Inferior parietal cortex (tissue), 1 donor: ENCODE measurements around the gene CCN5.
"Not testable (repeated sequence)": the region's sequence is repeated elsewhere in the genome, so short reads cannot be mapped to it uniquely, and the experiment has no call there.

ENCODE experiments used
- DNase-seq: peaks from one replicate; pipeline ENCODE4 v3.0.0-alpha.2; 2016; ENCODE audit errors: extremely low spot score

Gene CCN5, protein sequence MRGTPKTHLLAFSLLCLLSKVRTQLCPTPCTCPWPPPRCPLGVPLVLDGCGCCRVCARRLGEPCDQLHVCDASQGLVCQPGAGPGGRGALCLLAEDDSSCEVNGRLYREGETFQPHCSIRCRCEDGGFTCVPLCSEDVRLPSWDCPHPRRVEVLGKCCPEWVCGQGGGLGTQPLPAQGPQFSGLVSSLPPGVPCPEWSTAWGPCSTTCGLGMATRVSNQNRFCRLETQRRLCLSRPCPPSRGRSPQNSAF

DNA sequence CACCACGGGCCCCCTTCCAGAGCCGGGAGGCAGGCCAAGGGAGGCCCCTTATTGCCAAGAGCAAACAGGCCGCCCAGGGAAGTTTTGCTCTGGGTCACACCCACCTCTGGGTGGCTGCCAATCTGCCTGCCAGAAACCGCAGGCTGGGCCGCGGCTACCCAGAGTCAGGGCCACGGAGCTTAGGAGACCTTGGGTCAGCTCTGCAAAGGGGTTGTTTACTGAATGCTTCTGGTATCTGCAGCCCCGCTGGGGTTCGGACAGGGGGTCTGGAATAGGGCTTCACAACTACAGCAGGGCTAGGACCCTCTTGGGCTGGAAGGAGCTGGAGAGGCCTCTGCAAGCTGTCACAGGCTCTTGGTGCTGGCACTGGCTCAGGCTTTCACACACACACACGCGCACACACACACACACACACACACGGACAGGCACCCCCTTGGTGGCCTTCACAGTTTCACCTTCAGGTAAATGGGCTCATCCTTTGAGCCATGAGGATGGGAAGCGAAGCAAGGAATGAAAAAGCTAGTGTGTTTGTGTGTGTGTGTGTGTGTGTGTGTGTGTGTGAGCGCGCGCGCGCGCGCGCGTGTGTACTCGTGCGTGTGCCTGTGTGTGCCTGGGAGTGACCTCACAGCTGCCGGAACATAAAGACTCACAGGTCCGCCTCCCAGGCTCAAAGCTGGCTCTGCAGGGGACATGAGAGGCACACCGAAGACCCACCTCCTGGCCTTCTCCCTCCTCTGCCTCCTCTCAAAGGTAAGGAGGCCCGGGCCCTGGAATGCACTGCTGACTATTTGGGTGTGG lies at the start of gene CCN5:
Gene CCN5, plus strand, starts transcription at position 669 of the 798 bp plus-strand sequence. Its CDS starts 22 bp downstream, at position 691.
- DNase-seq: peak; percentile 45

DNA sequence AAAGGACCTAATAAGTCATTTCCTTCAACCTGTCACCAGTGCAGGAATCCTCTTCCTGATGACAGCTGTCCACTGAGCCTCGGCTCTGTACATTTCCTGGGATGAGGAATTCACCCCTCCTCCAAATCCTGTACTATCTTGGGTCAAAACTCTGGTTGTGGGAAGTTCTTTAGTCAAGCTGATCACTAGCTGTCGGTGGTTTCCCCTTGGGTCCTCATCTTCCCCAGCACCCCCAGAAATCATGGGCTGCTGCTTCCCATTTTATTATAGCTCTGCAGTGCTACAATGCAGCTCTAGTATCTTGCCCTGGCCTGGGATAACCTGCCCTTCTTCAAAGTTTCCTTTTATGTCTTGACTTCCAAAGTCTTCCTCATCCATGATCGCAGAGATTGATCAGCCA lies 49.1 kb upstream of the CCN5 start:
- no peak for DNase-seq

DNA sequence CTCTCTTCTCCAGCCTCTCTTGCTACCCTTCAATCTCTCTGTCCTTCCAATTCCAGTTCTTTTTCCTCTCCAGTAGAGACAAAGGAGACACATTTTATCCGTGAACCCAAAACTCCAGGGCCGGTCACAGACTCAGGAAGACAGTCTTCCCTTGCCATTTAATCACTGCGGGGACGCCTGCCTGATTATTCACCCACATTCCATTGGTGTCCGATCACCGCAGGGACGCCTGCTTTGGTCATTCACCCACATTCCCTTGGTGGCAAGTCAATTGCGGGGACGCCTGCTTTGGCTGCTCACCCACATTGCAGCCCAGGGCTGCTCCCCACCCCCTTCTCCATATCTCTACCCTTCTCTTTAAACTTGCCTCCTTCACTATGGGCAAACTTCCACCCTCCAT lies 44.3 kb upstream of the CCN5 start:
- not testable (repeated sequence) for DNase-seq

DNA sequence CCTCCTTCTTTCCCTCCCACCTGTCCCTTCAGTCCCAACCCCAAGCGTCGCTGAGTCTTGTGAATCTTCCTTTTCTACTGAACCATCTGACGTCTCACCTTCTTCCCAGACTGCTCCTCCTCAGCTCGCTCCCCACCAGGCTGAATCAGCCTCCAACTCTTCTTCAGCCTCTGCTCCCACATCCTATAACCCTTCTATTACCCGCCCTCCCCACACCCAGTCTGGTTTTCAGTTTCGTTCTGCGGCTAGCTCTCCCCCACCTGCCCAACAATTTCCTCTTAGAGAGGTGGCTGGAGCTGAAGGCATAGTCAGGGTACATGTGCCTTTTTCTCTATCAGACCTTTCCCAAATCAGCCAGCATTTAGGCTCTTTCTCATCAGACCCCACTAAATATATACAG lies 43.6 kb upstream of the CCN5 start:
- not testable (repeated sequence) for DNase-seq

DNA sequence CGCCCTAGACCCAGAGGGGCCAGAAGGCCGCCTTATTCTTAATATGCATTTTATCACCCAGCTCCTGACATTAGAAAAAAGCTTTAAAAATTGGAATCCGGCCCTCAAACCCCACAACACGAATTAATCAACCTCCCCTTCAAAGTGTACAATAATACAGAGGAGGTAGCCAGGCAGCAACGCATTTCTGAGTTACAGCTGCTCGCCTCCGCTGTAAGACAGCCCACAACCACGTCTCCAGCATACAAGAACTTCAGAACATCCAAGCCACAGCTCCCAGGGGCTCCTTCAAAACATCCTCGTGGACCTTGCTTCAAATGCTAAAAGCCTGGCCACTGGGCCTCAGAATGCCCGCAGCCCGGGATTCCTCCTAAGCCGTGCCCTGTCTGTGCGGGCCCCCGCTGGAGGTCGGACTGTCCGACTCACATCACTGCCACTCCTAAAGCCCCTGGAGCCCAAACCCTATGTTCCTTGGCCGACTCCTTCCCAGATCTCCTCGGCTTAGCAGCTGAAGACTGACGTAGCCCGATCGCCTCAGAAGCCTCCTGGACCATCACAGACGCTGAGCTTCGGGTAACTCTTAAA lies 42.8 kb upstream of the CCN5 start:
- not testable (repeated sequence) for DNase-seq

DNA sequence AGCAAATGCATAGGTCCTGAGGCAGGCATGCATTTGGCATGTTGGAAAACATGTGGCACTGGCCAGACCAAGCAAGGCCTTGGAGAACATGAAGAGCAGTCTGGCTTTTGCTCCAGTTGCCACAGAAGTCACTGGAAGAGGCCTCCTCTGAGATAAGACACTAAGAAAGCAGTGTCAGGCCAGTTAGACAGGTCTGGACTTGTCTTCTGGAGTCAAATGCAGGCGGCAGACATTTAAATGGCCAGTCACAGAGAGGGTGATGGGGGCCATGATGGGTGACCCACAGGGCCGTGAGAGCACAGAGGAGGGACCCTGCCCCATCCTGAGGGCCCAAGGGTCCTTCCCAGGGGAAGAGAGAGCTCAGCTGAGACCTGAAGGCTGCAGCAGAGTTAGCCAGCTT lies 36.9 kb upstream of the CCN5 start:
- no peak for DNase-seq

DNA sequence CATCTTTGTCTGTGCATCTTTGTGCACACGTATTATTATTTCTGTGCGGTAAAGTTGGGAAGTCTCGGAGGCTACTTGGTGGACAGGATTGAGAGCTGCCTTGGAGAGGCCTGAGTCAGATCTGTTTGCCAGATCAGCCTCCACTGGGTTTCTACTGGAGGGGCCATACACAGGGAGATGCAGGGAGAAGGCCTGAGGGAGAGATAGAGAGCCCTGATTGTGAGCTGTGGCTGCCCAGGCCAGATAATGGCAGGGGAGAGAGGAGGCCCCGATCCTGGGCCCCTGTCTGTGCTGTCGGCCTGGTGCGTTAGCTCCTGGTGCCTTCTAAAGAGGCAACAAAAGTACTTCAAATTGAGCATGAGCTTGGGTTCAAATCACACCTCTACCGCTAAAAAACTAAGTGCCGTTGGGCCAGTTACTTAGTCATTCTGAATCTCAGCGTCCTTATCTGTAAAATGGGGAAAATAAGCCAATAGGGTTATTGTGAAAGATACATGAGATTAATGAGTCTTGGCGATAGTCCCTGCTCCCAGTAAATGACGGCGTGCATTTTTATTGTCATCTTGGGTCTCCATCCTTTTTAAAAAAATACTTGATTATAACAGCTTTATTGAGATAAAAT lies 36.1 kb upstream of the CCN5 start:
- no peak for DNase-seq

DNA sequence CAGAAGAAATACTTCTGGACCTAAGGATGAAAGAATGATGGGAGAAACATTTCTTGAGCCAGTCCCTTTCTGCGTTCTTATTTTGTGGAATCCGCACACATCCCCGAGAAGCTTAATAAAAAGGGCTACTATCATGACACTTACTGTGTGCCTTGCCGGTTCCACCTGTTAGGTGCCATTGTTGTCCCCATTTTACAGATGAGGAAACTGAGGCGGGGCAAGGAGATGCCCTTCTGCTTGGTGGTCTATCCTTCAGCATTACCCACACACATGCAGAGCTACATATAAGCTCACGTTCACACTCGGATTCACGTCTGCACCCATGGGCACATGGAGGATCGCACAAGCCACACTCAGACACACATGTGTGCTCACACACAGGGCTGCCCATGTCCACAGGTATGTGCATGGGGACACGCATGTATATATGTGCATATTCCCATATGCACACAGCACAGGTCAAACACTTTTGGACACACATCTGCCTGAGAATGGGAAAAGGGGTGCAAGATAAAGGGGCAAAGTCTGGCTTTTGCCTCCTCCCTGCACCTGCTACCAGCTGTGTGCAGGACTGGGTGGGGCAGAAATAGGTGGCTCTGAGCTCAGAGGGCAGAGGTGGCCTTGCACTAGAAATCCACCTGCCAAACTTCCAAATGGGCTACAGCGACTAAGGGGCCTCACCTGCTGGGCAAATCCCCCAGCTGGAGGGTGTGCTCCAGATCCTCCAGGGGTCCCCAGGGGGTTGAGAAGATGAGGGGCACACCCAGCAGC lies 33.2 kb upstream of the CCN5 start:
- DNase-seq: no peak

DNA sequence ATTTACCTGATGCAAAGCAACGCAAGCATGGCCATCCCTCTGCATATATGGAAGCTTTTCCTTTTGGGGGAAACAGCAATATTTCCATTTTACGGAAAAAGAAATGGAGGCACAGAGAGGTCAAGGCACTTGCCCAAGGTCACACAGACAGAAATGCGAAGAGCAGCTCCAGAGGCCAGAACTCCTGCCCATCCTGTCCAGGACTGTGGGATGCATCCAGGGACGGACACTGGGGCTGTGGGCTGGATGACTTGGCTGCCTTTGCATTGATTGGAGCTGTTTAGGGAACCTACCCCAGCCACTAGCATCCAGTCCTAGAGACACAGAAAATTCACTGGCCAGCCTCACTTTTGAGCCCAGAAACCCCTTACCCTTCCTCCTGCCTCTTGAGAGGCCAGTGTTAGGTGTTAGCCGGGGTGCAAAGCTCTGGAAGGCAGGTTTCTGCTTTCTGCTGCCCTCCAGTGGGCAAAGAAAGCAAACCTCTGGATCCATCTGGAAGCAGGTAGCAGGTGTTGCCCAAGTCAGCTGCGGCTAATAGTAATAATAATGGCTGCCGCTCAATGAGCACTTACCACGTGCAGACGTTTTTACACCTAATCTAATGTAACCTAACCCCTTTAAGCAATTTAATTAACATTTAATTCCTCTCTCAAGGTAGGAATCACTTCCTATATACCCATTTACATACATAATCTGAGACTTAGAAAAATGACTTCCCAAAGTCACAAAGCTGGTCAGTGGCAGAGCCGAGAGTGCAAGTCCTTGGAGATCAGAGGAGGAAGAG lies 31.7 kb upstream of the CCN5 start:
- peak; percentile 76 for DNase-seq

DNA sequence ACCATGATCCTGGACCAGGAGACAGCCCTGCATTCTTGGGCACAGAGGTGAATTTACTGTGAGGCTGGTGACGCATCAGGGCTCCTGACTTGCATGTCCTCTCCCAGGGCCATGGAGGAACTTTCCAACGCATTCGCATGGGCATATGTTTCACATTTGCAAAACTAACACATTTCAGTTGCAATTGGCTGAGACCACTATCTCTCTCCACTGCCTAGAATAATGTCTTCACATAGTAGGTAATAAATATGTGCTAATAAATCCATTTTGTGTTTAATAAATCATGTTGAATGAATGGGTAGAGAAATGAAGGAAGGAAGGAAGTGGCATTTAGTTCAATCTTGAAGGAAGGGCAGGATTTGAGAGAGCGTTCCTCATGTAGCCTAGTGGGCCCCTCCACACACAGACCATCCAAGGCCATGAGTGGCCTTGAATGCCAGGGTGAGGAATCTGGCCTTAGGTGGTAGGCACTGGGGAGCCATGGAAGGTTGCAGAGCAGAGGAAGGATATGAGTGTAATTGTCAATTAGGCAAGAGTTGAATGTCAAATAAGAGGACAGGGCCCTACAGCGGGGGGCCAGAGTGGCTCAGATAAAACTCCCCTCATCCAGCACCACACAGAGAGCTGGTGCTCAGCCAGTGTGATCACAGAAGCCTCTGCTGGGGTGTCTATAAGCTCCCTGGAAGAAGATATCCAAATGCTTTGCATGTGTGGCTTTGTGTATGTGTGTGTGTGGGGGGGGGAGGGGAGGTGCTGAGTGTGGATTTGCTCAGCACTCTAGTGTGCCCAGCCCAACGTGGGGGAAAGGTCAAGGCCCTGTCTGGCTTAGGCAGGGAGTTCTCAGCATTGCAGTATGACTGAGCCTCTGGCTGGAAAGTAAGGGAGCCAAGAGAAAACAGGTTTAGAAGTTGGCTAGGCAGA lies 30.9 kb upstream of the CCN5 start:
- no peak for DNase-seq

DNA sequence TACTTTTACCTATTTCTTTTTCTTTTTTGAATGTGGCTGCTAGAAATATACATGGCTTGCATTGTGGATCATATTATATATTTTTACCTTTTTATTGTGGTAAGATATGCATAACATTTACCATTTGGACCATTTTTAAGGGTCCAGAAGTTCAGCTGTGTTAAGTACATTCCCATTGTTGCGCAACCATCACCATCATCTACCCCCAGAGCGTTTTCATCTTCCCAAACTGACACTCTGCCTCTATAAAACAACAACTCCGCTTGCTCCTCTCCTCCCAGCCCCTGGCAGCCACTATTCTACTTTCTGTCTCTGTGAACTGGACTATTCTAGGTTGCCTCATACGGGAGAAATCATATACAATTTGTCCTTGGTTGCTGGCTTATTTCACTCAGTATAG lies 28.2 kb upstream of the CCN5 start:
- no peak for DNase-seq

DNA sequence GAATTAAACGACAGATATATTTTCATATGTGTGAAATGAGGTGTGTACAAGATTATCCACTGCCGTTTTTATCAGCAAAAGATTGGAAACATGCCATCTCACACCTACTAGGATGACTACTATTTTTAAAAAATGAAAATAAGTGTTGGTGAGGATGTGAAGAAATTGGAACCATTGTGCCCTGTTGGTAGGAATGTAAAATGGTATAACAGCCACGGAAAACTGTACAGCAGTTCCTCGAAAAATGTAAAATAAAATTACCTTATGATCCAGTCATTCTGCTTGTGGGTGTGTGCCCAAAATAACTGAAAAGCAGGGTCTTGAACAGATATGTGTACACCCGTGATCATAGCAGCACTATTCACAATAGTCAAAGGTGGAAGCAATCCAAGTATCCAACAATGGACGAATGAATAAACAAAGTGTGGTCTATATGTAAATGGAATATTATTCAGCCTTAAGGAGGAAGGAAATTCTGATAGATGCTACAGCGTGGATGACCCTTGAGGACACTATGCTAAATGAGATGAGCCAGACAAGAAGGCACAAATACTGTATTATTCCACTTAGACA lies 27.0 kb upstream of the CCN5 start:
- peak; percentile 63 for DNase-seq

DNA sequence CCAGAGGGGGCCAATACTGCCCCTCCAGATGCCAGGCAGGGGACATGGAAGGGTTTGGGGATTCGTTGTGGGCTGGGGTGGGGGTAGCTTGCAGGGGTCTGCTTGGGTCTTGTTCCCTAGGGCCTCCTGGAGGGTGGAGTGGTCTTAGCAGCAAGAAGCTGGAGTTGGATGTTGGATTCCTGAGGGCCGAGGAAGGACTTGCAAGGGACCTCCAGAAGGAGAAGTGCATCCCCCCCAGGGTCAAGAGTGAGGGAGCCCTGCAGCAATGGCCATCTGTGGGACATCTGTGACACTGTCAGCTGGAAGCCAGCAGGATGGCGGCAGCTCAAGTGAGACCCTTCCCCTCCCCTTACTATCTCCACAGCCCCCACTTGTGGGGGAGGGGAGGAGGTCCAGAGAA lies 25.4 kb upstream of the CCN5 start:
- no peak for DNase-seq

DNA sequence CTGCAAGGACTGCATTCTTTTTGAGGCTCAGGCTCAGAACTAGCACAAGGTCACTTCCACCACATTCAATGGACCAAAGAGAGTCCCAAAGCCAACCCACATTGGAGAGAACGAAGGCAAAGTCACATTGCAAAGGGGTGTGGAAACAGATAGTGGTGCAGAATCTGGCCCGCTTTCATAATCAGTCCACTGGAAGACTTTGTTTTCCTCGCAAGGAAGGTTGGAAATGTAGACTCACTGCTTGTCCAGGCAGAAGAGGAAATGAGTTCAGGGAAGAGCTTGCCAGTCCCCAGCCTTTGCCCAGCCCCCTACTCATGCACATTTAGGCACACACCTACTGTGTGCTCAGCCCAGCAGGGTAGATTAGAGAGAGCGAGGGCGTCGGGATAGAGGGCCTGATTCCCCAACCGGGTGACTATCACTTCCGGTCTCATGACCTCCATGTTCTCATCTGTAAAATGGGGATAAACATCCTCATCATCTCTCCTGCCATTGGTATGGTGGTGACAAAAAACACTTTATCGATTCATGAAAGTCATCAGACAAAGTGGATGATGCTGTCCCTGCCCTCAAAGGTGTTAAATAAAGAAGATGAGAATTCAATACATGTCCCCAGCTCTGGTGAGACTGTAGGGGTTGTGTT lies 24.3 kb upstream of the CCN5 start:
- no peak for DNase-seq

DNA sequence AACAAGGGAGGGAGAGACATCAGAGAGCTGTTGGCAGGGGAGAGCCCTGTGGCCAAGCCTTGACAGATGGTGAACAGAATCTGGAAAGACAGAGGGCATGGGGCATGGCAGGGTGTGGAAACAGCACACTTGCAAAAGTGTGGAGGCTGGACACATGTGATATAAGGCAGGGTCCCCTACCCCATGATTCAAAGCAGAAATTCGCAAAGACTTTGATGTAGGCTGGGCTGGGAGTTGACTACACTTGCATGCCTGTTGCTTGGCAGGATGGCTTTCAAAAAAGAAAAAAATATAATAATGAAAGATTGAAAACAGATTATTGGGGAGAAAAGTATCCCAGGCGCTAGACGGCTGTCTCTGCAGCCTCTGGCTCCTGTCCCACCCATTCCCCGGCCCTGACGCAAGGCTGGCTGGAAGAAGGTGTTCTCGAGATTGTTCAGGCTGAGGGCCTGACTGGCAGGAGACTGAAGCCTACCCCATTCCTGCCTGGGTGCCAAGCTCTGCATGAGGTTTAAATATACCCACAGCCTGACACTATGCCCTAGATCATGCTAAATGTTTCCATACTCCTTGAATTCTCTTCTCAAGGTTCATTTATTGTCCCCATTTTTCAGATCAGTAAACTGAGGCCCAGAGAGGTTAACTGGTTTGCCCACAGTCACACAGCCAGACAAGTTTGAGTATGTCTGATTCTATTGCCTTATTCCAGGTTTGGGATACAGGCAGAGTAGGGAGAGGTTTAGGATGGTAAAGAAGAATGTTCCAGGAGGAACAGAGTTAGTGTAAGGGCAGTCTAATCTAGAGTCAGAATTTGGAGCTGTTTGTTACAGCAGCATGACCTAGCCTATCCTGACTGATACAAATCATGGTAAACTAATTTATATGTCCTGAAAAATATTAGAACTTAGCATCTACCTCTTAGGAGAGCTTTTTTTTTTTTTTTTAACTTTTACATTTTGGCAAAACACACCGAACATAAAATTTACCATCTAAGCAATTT lies 23.4 kb upstream of the CCN5 start:
- DNase-seq: no peak

DNA sequence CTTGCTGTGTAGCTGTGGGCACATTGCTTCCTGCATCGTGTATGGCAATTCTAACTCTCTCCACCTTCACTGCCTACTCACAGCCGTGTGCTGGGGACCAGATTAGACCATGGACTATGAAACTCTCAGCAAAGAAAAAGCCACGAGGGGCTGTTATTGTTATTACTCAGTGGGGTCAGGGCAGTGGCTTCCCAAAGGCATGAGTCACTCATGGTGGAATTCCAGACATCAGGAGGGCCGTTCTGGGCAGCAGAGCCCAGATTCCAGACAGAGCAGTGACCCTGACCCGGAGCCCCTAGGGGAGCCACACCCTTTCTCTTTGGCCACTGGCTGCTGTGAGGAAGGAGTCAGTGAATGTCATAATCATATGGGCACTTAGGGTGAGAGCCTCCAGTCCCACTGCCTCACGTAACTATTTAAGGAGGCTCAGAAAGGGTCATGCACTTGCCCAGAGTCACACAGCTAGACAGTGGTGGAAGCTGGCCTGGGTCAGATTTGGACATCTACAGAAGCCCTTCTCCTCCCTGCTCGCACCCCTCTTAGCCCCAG lies 22.2 kb upstream of the CCN5 start:
- no peak for DNase-seq

DNA sequence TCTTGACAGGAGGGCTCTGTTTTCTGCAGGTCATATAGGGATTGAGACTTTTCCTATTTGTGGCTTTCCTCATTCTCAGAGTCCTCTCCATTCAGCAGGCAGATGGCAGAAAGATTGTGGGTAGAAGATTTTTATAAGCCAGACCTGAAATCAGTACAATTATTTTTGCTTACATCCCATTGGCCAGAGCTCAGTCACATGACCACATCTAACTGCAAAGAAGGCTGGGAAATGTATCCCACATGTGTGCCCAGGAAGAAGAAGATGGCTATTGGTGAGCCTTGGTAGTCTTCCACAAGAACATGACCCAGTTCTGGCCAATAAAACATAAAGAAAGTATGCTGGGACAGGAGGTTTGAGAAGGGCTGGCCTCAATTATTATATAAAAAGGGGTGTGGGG lies 21.5 kb upstream of the CCN5 start:
- no peak for DNase-seq
